Ishikawa (cell line): ENCODE results near the gene PIK3C2G.

ENCODE experiments used
- CEBPB ChIP-seq: IDR thresholded peaks from 2 replicates; pipeline ENCODE4 v1.6.1; 2012
- CREB1 ChIP-seq: IDR thresholded peaks from 2 replicates; pipeline ENCODE4 v1.6.1; 2012; ENCODE audit warnings: low read depth
- EGR1 ChIP-seq: IDR thresholded peaks from 2 replicates; pipeline ENCODE4 v1.6.1; 2012
- EP300 ChIP-seq: IDR thresholded peaks from 2 replicates; pipeline ENCODE4 v1.6.1; 2012; ENCODE audit warnings: borderline replicate concordance
- FOXM1 ChIP-seq: IDR thresholded peaks from 2 replicates; pipeline ENCODE4 v1.6.1; 2012; ENCODE audit warnings: low read depth, borderline replicate concordance
- MAX ChIP-seq: IDR thresholded peaks from 2 replicates; pipeline ENCODE4 v1.6.1; 2012
- NFIC ChIP-seq: IDR thresholded peaks from 2 replicates; pipeline ENCODE4 v1.6.1; 2012
- RAD21 ChIP-seq: IDR thresholded peaks from 2 replicates; pipeline ENCODE4 v1.6.1; 2012; ENCODE audit warnings: low read depth
- TAF1 ChIP-seq: IDR thresholded peaks from 2 replicates; pipeline ENCODE4 v1.6.1; 2012; ENCODE audit warnings: low read depth, mild to moderate bottlenecking
- TCF12 ChIP-seq: IDR thresholded peaks from 2 replicates; pipeline ENCODE4 v1.6.1; 2012; ENCODE audit warnings: low read depth
- TEAD4 ChIP-seq: IDR thresholded peaks from 2 replicates; pipeline ENCODE4 v1.6.1; 2012
- USF1 ChIP-seq: IDR thresholded peaks from 2 replicates; pipeline ENCODE4 v1.6.1; 2012
- YY1 ChIP-seq: IDR thresholded peaks from 2 replicates; pipeline ENCODE4 v1.6.1; 2012; ENCODE audit warnings: low read depth
- ZBTB7A ChIP-seq: IDR thresholded peaks from 2 replicates; pipeline ENCODE4 v1.6.1; 2012; ENCODE audit warnings: low read depth
- TF ChIP-seq, protein P1 (sequence below): IDR thresholded peaks from 2 replicates; pipeline ENCODE4 v1.6.1; 2012; ENCODE audit warnings: low read depth, mild to moderate bottlenecking

The PIK3C2G gene

GRCh38 chr12:18270958-18271460 is 9.7 kb downstream of the PIK3C2G start:
- TF ChIP-seq EGR1 (no peak), ZBTB7A (no peak), TEAD4 (no peak), TCF12 (no peak), FOXM1 (no peak), MAX (no peak), CREB1 (no peak), YY1 (no peak), CEBPB (no peak), EP300 (no peak)

DNA sequence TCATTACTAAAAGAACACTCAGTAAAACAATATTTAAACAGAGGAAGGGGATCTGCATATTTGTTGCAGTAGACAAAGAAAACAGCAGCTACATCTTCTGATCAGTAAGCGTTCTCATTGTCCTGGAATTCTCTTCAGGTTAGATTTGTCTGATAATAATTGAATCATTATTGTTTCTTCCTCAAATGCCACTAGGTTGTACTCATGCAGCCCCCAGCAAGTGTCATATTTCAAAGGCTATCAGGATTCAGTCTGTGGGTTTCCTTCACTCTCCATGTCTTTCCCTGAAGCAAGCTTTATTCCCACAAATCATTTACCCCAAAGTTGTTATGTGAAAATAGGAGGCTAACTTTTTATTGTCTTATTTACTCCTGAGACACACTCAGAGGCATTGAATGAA is 14.7 kb downstream of the PIK3C2G start:
- no peak for TF ChIP-seq YY1
- TF ChIP-seq, protein P1, sequence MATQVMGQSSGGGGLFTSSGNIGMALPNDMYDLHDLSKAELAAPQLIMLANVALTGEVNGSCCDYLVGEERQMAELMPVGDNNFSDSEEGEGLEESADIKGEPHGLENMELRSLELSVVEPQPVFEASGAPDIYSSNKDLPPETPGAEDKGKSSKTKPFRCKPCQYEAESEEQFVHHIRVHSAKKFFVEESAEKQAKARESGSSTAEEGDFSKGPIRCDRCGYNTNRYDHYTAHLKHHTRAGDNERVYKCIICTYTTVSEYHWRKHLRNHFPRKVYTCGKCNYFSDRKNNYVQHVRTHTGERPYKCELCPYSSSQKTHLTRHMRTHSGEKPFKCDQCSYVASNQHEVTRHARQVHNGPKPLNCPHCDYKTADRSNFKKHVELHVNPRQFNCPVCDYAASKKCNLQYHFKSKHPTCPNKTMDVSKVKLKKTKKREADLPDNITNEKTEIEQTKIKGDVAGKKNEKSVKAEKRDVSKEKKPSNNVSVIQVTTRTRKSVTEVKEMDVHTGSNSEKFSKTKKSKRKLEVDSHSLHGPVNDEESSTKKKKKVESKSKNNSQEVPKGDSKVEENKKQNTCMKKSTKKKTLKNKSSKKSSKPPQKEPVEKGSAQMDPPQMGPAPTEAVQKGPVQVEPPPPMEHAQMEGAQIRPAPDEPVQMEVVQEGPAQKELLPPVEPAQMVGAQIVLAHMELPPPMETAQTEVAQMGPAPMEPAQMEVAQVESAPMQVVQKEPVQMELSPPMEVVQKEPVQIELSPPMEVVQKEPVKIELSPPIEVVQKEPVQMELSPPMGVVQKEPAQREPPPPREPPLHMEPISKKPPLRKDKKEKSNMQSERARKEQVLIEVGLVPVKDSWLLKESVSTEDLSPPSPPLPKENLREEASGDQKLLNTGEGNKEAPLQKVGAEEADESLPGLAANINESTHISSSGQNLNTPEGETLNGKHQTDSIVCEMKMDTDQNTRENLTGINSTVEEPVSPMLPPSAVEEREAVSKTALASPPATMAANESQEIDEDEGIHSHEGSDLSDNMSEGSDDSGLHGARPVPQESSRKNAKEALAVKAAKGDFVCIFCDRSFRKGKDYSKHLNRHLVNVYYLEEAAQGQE = no peak
- no peak for TF ChIP-seq USF1

- TF ChIP-seq CEBPB = no peak
- TF ChIP-seq, protein P1 = no peak
- no peak for TF ChIP-seq TAF1
Observed at GRCh38 chr12:18277196-18277595, 15.9 kb downstream of the PIK3C2G start.

GRCh38 chr12:18280728-18281127 is 19.4 kb downstream of the PIK3C2G start:
- TF ChIP-seq ZBTB7A (no peak), CREB1 (no peak), USF1 (no peak), EGR1 (no peak), TCF12 (no peak), NFIC (no peak), TEAD4 (no peak)
- TF ChIP-seq, protein P1 = no peak

DNA sequence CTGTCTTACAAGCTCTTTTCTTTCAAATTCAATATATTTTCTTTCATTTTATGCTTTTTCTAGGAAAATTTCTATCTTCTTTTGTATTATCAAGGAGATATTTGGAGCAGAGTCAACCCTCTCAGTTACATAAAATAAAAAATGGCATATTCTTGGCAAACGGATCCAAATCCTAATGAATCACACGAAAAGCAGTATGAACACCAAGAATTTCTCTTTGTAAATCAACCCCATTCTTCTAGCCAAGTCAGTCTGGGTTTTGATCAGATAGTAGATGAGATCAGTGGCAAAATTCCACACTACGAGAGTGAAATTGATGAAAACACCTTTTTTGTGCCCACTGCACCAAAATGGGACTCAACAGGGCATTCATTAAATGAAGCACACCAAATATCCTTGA is 20.6 kb downstream of the PIK3C2G start:
- no peak for TF ChIP-seq TCF12
- no peak for TF ChIP-seq RAD21
- TF ChIP-seq TEAD4 = no peak
- no peak for TF ChIP-seq TAF1
- no peak for TF ChIP-seq ZBTB7A
- TF ChIP-seq EP300 = no peak
- TF ChIP-seq CREB1 = no peak

GRCh38 chr12:18283831-18284230 is 22.5 kb downstream of the PIK3C2G start:
- TF ChIP-seq CREB1 = no peak
- TF ChIP-seq CEBPB = no peak
- no peak for TF ChIP-seq NFIC
- TF ChIP-seq TAF1 = no peak
- no peak for TF ChIP-seq TEAD4
